IMR-90 (cell line): ENCODE measurements around the gene PROX2. TPM values are rescaled to one million over a fixed set of nuclear protein-coding genes. Genes with fewer than 3 reads are reported as not detected.

Source experiments
- ATAC-seq: fragments of 200-7000 bp; cut with Tn5 transposase; 2 replicates; pipeline ENCODE4 v1.9.1; 2020; ENCODE audit warnings: low read depth, mild to moderate bottlenecking, moderate library complexity
- BruUV-seq: library from RNA; stranded (reverse); fragments of 400-500 nt; replicated peaks from 2 replicates; lab custom pipeline; 2021; lab: Mats Ljungman, UMichigan
- CTCF ChIA-PET: fragments of 300-600 bp; formaldehyde crosslinking; extraction: SDS; loops from one replicate; lab custom pipeline; 2021; ENCODE audit warnings: antibody characterized with exemption; lab: Yijun Ruan, JAX
- POLR2A ChIA-PET: fragments of 300-600 bp; sonication (Branson Sonifier 250); formaldehyde crosslinking; loops from one replicate; lab custom pipeline; 2022; ENCODE audit warnings: antibody characterized with exemption; ENCODE audit not compliant: unreplicated experiment; lab: Charles Lee
- DNase-seq: peaks from one replicate; pipeline ENCODE4 v3.0.0; 2013
- H2AFZ ChIP-seq: replicated peaks from 2 replicates; pipeline ENCODE3; 2013; ENCODE audit warnings: low read length, mild to moderate bottlenecking; ENCODE audit not compliant: poor library complexity
- H2AK5ac ChIP-seq: 2 replicates; pipeline ENCODE4 v1.6.1; 2013; ENCODE audit warnings: low read depth, low read length, inconsistent platforms
- H2AK9ac ChIP-seq: replicated peaks from 2 replicates; pipeline ENCODE3; 2013; ENCODE audit warnings: mild to moderate bottlenecking, low read depth, low read length, moderate library complexity; ENCODE audit not compliant: poor library complexity
- H2BK120ac ChIP-seq: 2 replicates; pipeline ENCODE4 v1.6.1; 2013; ENCODE audit warnings: low read depth, low read length, inconsistent platforms
- H2BK15ac ChIP-seq: 3 replicates; pipeline ENCODE4 v1.6.1; 2013; ENCODE audit warnings: low read depth, low read length, inconsistent platforms
- H2BK20ac ChIP-seq: 2 replicates; pipeline ENCODE4 v1.6.1; 2013; ENCODE audit warnings: low read depth, mild to moderate bottlenecking, inconsistent platforms, low read length, moderate library complexity
- H2BK5ac ChIP-seq: 2 replicates; pipeline ENCODE4 v1.6.1; 2013; ENCODE audit warnings: mild to moderate bottlenecking, low read depth, low read length, inconsistent platforms; ENCODE audit not compliant: poor library complexity, severe bottlenecking
- H3K14ac ChIP-seq: replicated peaks from 2 replicates; pipeline ENCODE4 v1.6.1; 2013; ENCODE audit warnings: low read depth, low read length, inconsistent platforms
- H3K18ac ChIP-seq: 2 replicates; pipeline ENCODE4 v1.6.1; 2013; ENCODE audit warnings: low read depth, low read length, control low read depth
- H3K23ac ChIP-seq: 2 replicates; pipeline ENCODE4 v1.6.1; 2013; ENCODE audit warnings: low read depth, low read length, inconsistent platforms
- H3K27ac ChIP-seq: 2 replicates; pipeline ENCODE4 v1.5.1; 2013; ENCODE audit warnings: mild to moderate bottlenecking, control low read depth, low read length; ENCODE audit not compliant: insufficient read depth
- H3K27me3 ChIP-seq: 2 replicates; pipeline ENCODE4 v1.6.1; 2013; ENCODE audit warnings: low read length; ENCODE audit not compliant: control insufficient read depth, insufficient read depth
- H3K36me3 ChIP-seq: 2 replicates; pipeline ENCODE4 v1.6.1; 2013; ENCODE audit warnings: low read length, mixed read lengths; ENCODE audit not compliant: control insufficient read depth, insufficient read depth
- H3K4ac ChIP-seq: 2 replicates; pipeline ENCODE4 v1.6.1; 2013; ENCODE audit warnings: low read depth, low read length, inconsistent platforms
- H3K4me1 ChIP-seq: 2 replicates; pipeline ENCODE4 v1.6.1; 2013; ENCODE audit warnings: low read length, mixed read lengths; ENCODE audit not compliant: control insufficient read depth, insufficient read depth
- H3K4me2 ChIP-seq: 2 replicates; pipeline ENCODE4 v1.6.1; 2013; ENCODE audit warnings: low read depth, mild to moderate bottlenecking, control low read depth, low read length, moderate library complexity
- H3K4me3 ChIP-seq: 2 replicates; pipeline ENCODE4 v1.5.1; 2013; ENCODE audit warnings: low read depth, mild to moderate bottlenecking, control low read depth, low read length, moderate library complexity; ENCODE audit not compliant: insufficient read depth
- H3K56ac ChIP-seq: 2 replicates; pipeline ENCODE4 v1.6.1; 2013; ENCODE audit warnings: low read length, inconsistent platforms; ENCODE audit not compliant: insufficient read depth; ENCODE audit errors: extremely low read depth
- H3K79me1 ChIP-seq, 2 experiments: 2 replicates each; pipeline ENCODE4 v1.6.1; 2013; ENCODE audit warnings: low read length in 2 of 2, inconsistent platforms in 1 of 2, low read depth in 1 of 2
- H3K9ac ChIP-seq: 2 replicates; pipeline ENCODE4 v1.6.1; 2013; ENCODE audit warnings: low read depth, low read length, control low read depth
- H3K9me1 ChIP-seq: 2 replicates; pipeline ENCODE4 v1.6.1; 2013; ENCODE audit warnings: low read length, inconsistent platforms; ENCODE audit not compliant: insufficient read depth
- H3K9me3 ChIP-seq: 2 replicates; pipeline ENCODE4 v1.6.1; 2013; ENCODE audit warnings: low read length; ENCODE audit not compliant: control insufficient read depth, insufficient read depth
- H4K20me1 ChIP-seq: 2 replicates; pipeline ENCODE4 v1.6.1; 2013; ENCODE audit warnings: low read length, inconsistent platforms; ENCODE audit not compliant: insufficient read depth
- H4K5ac ChIP-seq: 2 replicates; pipeline ENCODE4 v1.6.1; 2013; ENCODE audit warnings: mild to moderate bottlenecking, low read depth, low read length, control low read depth
- H4K8ac ChIP-seq, 2 experiments: 2 replicates each; pipeline ENCODE4 v1.6.1; 2013; ENCODE audit warnings: low read depth in 2 of 2, low read length in 2 of 2, control low read depth in 1 of 2, inconsistent platforms in 1 of 2
- H4K91ac ChIP-seq: 2 replicates; pipeline ENCODE4 v1.6.1; 2013; ENCODE audit warnings: low read depth, low read length, inconsistent platforms; ENCODE audit not compliant: insufficient read depth
- BHLHE40 ChIP-seq: fragments of 150-350 bp; IDR thresholded peaks from 2 replicates; pipeline ENCODE4 v1.6.1; 2016; ENCODE audit warnings: mild to moderate bottlenecking, low read depth, low read length
- CEBPB ChIP-seq: IDR thresholded peaks from 2 replicates; pipeline ENCODE4 v1.6.1; 2012; ENCODE audit warnings: low read depth, low read length, improper control_type of control experiment
- FOS ChIP-seq: fragments of 150-350 bp; IDR thresholded peaks from 2 replicates; pipeline ENCODE4 v1.6.1; 2016; ENCODE audit warnings: low read depth, low read length
- MAFK ChIP-seq: IDR thresholded peaks from 2 replicates; pipeline ENCODE4 v1.6.1; 2012; ENCODE audit warnings: low read depth, low read length, improper control_type of control experiment
- RAD21 ChIP-seq: IDR thresholded peaks from 2 replicates; pipeline ENCODE4 v1.6.1; 2012; ENCODE audit warnings: low read length, improper control_type of control experiment
- SMC3 ChIP-seq: fragments of 150-350 bp; IDR thresholded peaks from 2 replicates; pipeline ENCODE4 v1.6.1; 2016; ENCODE audit warnings: low read depth, mild to moderate bottlenecking, antibody characterized with exemption, low read length, moderate library complexity
- WGBS, 2 experiments: methylation state at CpG; one replicate each; pipeline versions ENCODE4 v1.1.5 to v1.1.7; 2013; ENCODE audit warnings: missing lambda C conversion rate in 2 of 2; ENCODE audit not compliant: insufficient read length in 1 of 2; ENCODE audit errors: extremely low coverage in 2 of 2; 5-methylcytosine and 5-hydroxymethylcytosine counted together
- dilution Hi-C: fragments of 300-500 bp; cut with HindIII; formaldehyde crosslinking; loops from one replicate; pipeline ENCODE4 v1.14.3; 2018; ENCODE audit warnings: low sequenced_read_pairs; ENCODE audit not compliant: unreplicated experiment
- in situ Hi-C: fragments of 300-500 bp; cut with MboI; formaldehyde crosslinking; loops from 3 replicates; pipeline ENCODE4 v1.14.3; 2019; ENCODE audit warnings: low sequenced_read_pairs, inconsistent platforms, mixed read lengths
- intact Hi-C: fragments of 100-400 bp; cut with micrococcal nuclease; formaldehyde crosslinking; loops from 2 replicates; pipeline ENCODE4 v1.10.0; 2022
- polyA plus RNA-seq, 3 experiments: library from polyadenylated mRNA; depleted of rRNA; stranded (reverse); fragments of >200 nt; gene quantifications; 2 replicates each; pipeline ENCODE4 v1.2.3, GENCODE V29; 2012; ENCODE audit warnings: low replicate concordance in 1 of 3
- total RNA-seq: library from RNA; depleted of rRNA; stranded (reverse); fragments of >200 nt; gene quantifications from 2 replicates; pipeline ENCODE4 v1.2.3, GENCODE V29; 2012
- TF ChIP-seq, protein P1 (sequence below): fragments of 150-350 bp; IDR thresholded peaks from 2 replicates; pipeline ENCODE4 v1.6.1; 2016; ENCODE audit warnings: low read depth, mild to moderate bottlenecking, low read length, moderate library complexity, borderline replicate concordance
- TF ChIP-seq, protein P2 (sequence below): conservative IDR thresholded peaks from 2 replicates; pipeline ENCODE4 v1.5.1; 2012; ENCODE audit warnings: mild to moderate bottlenecking, low read depth, low read length, improper control_type of control experiment

The PROX2 gene
- total and polyA plus RNA-seq, 2 of the 4 experiments (the other 2 are of a cell fraction), result not detected

DNA sequence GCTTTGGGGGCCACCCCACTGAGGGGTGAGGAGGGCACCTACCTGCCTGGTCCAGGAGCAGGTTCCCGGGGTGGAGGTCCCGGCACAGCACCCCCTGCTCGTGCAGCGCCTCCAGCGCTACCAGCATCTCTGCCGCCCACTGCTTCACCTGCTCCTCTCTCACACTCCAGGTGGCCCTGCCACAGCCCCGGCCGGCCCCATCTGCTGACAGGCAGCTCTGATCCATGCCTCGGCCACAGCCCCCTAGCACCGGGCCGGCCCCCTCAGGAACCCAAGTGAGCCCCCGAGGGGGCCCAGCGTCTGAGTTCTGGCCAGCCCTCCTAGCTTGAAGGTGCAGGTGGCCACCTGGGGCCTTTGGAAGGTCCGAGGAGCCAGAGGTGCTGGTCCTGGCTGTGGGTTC, 33.6 kb upstream of the PROX2 start:
- ChIA-PET POLR2A (no interaction called here), CTCF (interaction anchor here (0.6 kb wide), 1 partner anchor 31 kb away, joined by 3 read pairs; no protein-coding TSS in a partner anchor)
- Histone ChIP-seq H3K18ac (no peak overlapping the region), H3K27me3 (no peaks in the 10 kb centered on the region), H2BK5ac (no peak overlapping the region), H3K4me3 (no peak overlapping the region), H3K14ac (no peak overlapping the region), H2BK15ac (no peak overlapping the region), H3K9me3 (no peaks in the 10 kb centered on the region), H3K56ac (no peak overlapping the region), H3K4ac (no peak overlapping the region), H4K91ac (no peak overlapping the region), H4K5ac (no peak overlapping the region), H4K20me1 (peaks cover 8% of the 10 kb centered on the region), H2AK5ac (no peak overlapping the region), H4K8ac (no peak overlapping the region), H3K4me2 (no peak overlapping the region), H3K9me1 (peaks cover 3% of the 10 kb centered on the region; the same call in 1 of the 2 replicates), H2AFZ (no peak overlapping the region), H3K79me1 (no peaks in the 10 kb centered on the region), H3K36me3 (peaks cover 4% of the 10 kb centered on the region), H3K4me1 (peaks cover 1% of the 10 kb centered on the region; the same call in 1 of the 2 replicates), H2BK20ac (no peak overlapping the region), H2BK120ac (no peak overlapping the region), H3K27ac (no peak overlapping the region), H3K23ac (no peak overlapping the region), H3K9ac (no peak overlapping the region), H2AK9ac (no peak overlapping the region)
- dilution Hi-C loops (no loop called here), intact Hi-C loops (no loop called here), in situ Hi-C loops (no loop called here)
- 73% methylated on average over 5 of the region's 14 CpGs; no CpG with 5 or more reads in 1 of the 2 experiments for WGBS, 2 experiments
- DNase-seq (no peak), ATAC-seq (no peak)
- TF ChIP-seq SMC3 (no peak), MAFK (no peak), CEBPB (no peak), RAD21 (no peak), FOS (no peak), BHLHE40 (no peak)
- TF ChIP-seq, protein P1, sequence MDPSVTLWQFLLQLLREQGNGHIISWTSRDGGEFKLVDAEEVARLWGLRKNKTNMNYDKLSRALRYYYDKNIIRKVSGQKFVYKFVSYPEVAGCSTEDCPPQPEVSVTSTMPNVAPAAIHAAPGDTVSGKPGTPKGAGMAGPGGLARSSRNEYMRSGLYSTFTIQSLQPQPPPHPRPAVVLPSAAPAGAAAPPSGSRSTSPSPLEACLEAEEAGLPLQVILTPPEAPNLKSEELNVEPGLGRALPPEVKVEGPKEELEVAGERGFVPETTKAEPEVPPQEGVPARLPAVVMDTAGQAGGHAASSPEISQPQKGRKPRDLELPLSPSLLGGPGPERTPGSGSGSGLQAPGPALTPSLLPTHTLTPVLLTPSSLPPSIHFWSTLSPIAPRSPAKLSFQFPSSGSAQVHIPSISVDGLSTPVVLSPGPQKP, result no peak
- TF ChIP-seq, protein P2, sequence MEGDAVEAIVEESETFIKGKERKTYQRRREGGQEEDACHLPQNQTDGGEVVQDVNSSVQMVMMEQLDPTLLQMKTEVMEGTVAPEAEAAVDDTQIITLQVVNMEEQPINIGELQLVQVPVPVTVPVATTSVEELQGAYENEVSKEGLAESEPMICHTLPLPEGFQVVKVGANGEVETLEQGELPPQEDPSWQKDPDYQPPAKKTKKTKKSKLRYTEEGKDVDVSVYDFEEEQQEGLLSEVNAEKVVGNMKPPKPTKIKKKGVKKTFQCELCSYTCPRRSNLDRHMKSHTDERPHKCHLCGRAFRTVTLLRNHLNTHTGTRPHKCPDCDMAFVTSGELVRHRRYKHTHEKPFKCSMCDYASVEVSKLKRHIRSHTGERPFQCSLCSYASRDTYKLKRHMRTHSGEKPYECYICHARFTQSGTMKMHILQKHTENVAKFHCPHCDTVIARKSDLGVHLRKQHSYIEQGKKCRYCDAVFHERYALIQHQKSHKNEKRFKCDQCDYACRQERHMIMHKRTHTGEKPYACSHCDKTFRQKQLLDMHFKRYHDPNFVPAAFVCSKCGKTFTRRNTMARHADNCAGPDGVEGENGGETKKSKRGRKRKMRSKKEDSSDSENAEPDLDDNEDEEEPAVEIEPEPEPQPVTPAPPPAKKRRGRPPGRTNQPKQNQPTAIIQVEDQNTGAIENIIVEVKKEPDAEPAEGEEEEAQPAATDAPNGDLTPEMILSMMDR, result no peak
- BruUV-seq, result no TSS peak
